GM19099 (cell line): Measurements from ENCODE around the gene SAPCD2.

Experiments
- POLR2A ChIP-seq: IDR thresholded peaks from 3 replicates; pipeline ENCODE4 v1.6.1; 2011; ENCODE audit warnings: low read depth; ENCODE audit not compliant: insufficient read length; ENCODE audit errors: extremely low read depth

Gene SAPCD2

DNA sequence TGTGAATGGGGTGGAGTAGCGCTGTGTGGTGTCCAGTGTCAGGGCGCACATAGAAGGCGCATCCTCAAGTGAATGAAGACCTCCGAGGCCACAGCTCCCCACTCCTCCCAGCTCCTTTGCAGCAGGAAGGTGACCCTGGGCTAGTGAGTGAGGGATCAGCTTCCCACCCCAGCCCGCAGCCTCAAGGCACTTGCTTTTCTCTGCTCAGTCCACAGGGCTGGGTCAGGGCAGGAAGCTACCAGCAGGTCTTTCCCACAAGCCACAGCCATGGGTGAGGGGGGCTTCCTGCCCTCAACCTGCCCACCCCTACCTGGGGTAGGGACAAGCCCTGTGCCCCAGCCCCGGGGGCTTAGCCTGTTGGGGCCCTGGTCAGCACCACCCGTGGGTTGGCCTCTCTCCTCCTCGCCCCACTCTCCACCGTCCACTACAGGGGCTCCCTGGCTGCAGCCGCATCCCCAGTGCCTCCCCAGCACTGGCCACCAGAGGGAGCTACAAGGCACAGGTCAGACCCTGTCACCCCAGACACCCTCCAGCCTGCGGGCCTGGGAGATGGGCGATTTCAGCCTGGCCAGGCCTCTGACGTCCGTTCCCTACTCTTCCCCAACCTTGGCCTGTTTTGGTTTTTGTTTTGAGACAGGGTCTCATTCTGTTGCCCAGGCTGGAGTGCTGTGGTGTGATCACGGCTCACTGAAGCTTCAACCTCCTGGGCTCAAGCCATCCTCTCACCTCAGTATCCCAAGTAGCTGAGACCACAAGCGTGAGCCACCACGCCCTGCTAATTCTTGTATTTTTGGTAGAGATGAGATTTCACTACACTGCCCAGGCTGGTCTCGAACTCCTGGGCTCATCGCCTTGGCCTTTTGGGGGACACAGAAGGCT lies 41.1 kb downstream of the SAPCD2 start:
- no peak for TF ChIP-seq POLR2A

DNA sequence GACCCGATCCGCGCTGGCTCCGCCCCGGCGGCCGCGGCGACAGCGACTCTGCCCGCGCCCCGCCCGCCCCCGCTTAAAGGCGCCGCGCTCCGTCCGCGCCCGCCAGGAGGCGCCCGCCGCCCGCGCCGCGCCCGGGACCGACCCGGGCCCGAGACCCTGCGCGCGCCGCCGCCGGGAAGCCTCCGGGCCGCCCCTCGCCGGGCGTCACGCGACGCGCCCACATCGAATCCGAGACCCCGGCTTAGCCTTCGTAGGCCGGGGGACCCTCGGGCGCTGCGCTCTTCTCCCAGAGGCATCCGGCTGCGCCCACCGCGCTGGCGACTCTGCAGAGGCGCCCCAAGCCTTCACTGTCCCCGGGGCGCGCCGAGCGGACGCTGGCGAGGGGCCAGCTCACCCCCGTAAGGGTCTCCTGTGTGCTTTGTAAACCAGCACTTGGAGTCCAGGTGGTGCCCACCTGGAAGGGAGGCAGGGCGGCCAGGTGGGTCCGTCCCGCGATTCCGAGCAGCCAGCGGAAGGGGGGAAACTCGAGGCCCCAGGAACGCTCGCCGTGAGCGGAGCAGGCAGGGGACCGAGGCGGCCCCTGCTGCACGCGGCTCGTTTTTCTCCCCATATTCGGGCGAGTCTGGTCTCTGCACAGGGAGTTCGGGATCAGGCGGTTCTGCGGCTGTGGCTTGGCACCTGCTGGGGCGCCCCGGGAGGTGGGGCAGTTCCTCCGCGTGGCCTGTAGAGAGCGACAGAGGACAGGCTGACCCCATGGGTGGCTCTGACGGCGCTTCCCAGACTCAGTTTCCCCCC lies 41.9 kb downstream of the SAPCD2 start:
- no peak for TF ChIP-seq POLR2A

DNA sequence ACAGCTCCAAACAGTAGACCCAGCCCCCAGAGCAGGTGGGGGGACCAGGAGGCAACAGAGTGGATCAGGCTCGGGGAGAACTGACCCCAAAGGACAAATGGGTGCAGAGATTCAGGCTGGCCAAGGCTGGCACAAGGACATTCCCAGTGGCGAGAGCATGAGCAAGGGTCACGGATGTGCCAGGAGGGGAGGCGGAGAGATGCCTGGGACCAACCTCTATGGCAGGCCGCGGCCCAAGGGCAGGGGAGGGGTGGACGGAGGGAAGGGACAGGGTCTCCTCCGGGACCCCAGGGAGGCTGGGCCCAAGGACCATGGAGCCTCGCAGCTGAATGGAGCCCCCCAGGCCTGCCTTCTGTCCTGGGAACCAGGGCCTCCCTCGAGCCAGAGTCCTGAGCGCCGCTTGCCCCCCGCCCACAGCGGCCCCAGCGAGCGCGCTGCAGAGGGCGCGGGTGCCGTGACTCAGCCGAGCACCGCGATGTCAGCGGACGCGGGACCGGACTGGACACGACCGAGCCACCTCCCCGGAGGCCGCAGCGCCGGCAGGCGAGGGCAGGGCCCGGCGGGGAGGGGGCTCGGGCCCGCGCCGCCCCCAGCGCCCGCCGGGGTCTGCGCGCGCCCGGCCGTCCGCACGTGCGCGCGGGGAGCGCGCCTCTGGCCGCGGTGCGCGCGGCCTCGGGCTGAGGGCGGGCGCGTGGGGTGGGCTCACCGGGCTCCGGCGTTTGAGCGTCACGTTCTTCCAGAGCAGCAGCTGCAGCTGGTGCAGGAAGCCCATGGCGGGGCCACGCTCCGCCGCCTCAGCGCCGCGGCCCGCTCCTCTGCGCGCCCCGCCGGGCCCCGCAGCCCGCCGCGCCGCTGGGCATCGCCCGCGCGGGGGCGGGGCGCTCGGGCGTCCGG lies 42.7 kb downstream of the SAPCD2 start, which contains the start of gene ABCA2:
Gene ABCA2 (minus strand): TSS at position 869 of the 894 bp plus-strand sequence. CDS start 97 bp downstream, at position 772.
- no peak for TF ChIP-seq POLR2A

DNA sequence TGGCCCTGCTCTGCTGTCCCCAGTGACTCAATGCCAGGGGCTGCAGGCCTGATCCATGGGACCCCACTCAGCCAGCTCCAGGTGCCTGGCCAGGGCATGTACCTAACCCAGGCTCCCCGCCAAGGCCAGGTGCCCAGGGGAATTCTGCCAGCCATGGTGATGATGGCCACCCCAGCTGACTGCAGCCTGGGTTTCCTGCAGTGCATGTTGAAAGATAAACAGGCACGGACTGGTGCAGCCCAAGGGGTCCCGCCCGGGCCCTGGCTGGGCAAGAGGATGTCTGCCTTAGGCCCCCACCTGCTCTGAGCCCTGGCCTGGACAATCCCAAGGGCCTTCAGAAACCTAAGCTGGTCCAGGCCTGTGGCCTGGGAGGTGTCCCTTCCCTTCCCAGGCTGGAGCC lies 43.5 kb downstream of the SAPCD2 start:
- no peak for TF ChIP-seq POLR2A

DNA sequence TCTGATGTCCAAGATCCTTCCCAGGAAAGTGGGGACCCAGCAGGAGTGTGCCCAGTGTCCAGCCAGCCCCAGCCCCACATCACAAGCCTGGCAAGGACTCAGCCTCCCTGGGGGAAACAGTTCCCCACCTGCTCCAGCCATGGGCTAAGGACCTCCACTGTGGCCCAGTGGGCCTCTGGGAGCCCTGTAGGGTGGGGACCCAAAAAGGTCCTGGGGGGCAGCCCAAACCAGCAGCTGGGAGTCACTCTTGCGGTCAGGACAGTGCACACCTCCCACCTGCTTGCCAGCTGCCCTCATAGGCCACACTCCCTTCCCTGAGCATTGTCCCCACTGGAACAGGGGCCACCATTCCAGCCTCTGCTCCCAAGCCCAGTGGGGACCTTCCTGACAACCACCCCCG lies 44.0 kb downstream of the SAPCD2 start:
- TF ChIP-seq POLR2A: no peak

GRCh38 chr9:137025517-137025966 lies 44.8 kb downstream of the SAPCD2 start:
- no peak for TF ChIP-seq POLR2A

DNA sequence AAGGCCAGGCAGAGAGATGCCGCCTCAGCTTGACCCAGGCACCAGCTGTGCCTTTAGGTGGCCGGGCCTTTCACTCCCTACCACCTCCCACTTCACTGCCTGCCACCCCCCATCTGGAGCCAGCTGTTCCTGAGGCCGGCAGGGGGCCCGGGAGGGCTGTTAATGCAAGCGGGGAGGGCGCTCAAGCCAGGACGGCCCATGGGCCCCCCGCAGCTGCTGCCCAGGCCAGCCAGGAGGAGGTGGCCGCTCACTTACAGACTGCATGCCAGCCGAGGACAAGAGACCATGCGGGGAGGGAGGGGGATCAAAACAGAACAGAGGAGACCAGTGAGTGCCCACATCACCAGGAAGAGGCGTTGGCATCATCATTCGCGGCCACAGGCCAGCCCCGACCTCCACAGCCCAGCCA lies 46.8 kb downstream of the SAPCD2 start:
- TF ChIP-seq POLR2A: no peak

GRCh38 chr9:137023157-137023556 lies 47.2 kb downstream of the SAPCD2 start:
- no peak for TF ChIP-seq POLR2A

- no peak for TF ChIP-seq POLR2A
These were observed 47.7 kb downstream of the SAPCD2 start for GRCh38 chr9:137022662-137023008.

- TF ChIP-seq POLR2A: no peak
These were observed 48.2 kb downstream of the SAPCD2 start for GRCh38 chr9:137021979-137022661.

DNA sequence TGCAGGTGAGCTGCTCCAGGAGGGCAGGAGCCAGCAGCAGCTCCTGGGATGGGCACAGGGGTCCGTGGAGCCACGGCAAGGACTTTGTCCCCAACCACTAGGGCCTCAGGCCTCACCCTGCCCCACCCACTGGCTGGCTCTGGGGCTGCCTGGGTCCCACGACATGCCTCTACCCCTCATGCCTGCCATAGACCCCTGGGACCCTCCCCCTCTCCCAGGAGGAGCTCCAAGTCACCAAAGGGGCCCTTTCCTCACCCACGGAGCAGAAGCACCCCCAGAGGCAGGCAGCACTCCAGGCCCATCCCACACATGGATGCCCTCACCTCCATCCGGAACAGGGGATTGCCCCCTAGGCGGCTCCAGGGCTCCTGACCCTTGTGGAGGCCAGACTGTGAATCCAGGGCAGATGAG lies 48.8 kb downstream of the SAPCD2 start:
- no peak for TF ChIP-seq POLR2A

DNA sequence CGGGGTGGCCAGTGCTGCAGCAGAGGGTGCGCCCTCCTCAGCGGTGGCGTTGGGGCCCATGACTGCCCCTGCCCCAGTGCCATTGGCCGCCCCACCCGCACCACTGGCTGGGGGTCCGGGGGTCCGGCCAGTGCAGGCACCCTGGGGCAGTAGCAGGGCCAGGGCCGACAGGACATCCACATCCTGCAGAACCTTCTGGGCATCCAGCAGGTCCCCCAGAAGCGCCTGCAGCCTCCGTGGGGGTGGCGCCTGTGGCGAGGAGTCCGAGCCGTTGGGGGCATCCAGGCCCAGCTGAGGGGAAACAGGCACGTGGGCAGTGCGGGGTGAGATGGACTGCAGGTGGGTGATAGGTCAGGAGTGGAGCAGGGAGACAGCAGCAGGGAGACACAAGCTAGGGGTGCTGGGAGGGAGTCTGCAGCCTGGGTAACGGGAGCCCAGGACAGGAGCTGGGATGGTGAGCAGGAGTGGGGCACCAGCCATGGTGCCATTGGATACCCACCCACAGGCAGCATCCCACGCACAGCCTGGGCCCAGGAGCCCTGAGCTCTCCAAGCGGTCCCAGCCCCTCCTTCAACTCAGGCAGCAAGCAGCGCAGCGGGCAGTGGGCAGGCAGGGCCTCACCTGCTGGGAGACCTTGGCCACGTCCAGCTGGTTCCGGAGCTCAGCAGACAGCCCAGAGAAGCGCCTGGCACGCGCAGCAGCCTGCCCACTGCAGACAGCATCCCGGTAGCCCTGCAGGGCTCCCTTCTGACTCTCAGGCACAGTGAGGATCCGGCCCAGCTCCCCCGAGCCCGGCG lies 49.4 kb downstream of the SAPCD2 start:
- TF ChIP-seq POLR2A: no peak

DNA sequence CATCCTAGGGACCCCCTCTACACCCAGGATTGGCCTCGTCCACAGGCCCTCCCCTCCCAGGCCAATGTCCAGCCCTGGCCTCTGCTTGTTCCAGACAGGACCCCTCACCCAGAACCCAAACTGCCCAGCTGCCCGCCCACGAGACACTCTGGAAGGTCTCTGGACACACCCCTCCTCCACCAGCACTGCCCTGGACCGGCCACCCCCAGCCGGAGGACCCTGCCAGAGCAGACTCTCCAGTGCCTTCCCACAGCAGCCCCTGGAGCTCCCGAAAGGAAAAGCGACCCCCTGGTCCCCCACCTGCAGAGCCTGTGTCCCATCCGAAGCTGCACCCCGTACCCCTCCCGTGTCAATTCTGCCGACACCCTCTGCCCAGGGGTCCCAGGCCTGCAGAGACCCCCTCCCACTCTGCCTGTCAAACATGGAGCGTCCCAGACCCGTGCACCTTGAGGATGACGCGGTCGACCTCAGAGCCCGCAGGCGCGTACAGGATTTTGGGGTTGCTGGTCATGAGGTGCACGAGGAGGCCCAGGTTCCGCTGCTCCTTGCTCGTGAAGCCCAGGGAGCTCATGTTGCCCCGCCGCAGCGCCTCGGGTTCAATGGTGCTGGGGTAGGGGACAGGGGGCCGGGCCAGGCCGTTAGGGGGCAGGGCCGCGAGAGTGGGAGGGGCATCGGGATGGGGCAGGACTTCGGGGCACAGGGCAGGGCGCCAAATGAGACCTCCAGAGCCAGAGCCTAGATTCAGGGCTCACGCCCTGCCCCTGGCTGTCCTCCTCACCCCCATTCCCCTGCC lies 50.3 kb downstream of the SAPCD2 start:
- no peak for TF ChIP-seq POLR2A
